Endometrial microvascular endothelial cells (primary cell): Measurements from ENCODE around the gene SLC39A1. TPM values are rescaled to one million over a fixed set of nuclear protein-coding genes. Genes with fewer than 3 reads are reported as not detected.

Experiments
- in situ Hi-C: cut with HindIII; loops from 2 replicates; pipeline ENCODE4 v1.10.0; 2017; ENCODE audit warnings: low sequenced_read_pairs, low pct_unique_long_range_greater_than_20kb; ENCODE audit errors: inconsistent ontology term
- total RNA-seq: library from RNA; depleted of rRNA; stranded (reverse); fragments of >200 nt; gene quantifications from one replicate; pipeline ENCODE4 v1.2.3, GENCODE V29; 2015; ENCODE audit errors: inconsistent ontology term

SLC39A1 gene
- total RNA-seq, 1 donor from 2014 or later, result 108 TPM

DNA sequence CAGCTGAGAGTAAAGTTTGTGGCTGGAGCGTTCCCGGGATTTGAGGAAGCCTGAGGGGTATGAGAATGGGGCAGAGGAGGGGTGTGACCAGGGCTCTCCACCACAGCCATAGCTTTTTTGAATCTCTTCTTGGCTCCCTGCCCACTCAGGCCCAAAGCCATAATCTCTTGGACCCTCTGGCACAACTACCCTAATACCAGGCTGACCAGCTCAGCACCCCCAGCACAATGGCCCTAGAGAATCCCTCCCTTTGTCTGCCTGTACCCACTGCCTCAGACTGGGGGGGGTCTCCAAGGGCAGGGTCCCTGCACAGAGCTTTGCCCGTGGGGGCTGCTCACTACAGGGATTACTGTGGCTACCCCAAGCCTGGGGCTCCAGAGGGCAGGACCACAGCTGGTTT, 24.3 kb downstream of the SLC39A1 start:
- in situ Hi-C loops, result no loop called here

DNA sequence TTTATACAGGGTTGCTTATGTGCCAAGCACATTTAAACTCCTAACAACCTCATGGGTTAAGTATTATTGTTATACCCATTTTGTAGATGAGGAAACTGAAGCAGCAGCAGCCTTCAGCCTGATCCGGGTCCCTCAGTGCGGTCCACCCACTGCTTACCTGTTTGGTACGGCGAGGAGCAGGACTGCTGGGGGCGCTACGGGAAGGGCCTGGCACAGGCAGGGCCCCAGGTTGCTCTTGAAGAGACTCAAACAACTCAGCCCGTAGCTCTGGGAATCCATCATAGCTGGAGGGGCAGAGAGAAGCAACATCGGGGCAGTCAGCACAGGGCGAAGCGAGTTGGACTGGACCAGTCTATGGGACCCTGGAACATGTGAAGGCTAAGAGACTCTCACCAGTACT, 26.0 kb downstream of the SLC39A1 start:
- in situ Hi-C loops, result no loop called here

DNA sequence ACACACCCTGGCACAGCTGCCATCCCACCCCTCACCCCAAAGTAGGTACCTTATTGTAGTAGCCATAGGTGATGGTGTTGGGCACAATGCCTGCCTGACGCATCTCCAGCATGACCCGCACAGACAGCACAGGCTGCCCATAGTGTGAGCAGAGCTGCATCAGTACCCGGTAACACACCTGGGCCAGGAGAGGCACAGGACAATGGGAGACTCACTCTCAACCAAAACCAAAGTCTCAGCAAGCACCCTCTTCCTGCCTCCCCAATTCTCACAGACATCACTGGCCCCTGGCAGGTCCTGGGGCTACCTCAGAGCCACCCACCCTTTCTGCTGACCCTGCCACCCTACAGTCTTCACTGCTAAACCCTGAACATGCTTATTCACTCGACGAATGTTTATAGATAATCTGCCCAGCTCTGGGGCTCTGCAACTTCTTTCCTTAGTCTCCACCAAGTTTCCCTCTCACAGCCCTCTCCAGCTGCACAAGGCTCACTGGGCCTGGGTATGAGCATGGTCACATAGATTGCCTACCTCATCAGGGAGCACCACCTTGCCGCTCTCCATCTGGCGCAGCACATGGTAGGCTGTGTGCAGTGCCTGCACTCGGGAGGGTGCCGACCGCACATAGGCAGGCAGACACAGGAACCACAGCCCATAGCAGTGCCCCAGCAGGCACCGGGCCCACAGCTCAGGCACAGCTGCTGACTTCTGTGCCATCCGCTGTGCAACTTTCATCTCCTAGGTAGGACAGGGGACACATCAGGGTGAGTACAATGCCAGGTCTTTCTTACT, 27.1 kb downstream of the SLC39A1 start:
- in situ Hi-C loops, result no loop called here

DNA sequence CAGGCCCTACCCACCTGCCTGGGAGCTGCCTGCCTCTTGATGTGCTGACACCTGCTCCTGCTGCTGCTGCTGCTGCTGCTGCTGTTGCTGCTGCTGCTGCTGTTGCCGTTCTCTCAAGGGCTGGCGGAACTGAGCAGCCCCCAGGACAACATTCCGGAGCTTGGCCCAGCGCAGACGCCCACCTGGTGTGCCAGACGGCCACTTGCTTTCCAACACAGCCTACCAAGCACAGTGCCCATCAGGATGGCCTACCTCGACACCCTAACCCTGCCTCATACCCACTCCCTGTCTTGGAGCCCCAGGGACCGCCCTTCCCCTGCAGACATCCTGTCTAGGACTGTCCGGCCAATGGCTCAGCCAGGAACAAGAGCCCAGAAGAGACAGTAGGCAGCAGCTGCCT, 28.6 kb downstream of the SLC39A1 start:
- in situ Hi-C loops, result no loop called here

DNA sequence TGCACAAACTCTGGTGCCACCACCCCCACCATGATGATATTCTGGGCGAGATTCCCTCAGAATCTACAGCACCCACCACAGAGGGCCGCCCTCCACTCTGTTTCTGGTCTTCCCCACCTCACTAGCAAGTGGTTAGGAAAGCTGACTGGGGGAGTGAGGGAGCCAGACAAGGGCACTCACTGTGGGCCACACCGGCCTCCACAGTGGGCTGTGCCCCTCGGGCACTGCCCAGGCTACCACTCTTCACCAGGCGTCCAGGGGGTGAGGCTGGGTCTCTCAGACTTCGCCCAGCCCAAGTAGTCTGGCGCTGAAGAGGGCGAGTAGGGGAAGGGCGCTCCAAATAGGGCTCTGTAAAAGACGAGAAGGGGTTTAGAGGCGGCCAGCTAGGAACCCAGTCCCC, 29.4 kb downstream of the SLC39A1 start:
- in situ Hi-C loops, result no loop called here

DNA sequence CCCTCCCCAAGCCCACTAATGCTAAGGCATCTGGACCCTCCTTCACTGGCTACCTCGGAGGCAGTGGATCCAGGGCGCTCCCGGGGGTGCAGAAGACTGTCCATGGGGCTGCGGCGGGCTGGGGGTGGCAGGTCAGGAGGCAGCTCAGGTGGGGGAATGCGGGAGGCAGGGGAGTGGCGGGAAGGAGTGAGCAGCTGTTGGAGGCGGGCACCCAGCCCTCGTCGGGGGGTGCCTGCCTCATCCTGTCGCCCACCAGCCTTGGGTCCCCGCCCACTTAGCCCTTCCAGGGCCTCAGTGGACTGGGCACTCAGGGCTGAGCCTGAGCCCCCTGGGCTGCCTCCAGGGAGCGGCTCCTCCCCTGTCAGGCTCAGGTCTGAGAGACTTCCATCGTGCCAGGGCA, 29.9 kb downstream of the SLC39A1 start:
- in situ Hi-C loops, result no loop called here

DNA sequence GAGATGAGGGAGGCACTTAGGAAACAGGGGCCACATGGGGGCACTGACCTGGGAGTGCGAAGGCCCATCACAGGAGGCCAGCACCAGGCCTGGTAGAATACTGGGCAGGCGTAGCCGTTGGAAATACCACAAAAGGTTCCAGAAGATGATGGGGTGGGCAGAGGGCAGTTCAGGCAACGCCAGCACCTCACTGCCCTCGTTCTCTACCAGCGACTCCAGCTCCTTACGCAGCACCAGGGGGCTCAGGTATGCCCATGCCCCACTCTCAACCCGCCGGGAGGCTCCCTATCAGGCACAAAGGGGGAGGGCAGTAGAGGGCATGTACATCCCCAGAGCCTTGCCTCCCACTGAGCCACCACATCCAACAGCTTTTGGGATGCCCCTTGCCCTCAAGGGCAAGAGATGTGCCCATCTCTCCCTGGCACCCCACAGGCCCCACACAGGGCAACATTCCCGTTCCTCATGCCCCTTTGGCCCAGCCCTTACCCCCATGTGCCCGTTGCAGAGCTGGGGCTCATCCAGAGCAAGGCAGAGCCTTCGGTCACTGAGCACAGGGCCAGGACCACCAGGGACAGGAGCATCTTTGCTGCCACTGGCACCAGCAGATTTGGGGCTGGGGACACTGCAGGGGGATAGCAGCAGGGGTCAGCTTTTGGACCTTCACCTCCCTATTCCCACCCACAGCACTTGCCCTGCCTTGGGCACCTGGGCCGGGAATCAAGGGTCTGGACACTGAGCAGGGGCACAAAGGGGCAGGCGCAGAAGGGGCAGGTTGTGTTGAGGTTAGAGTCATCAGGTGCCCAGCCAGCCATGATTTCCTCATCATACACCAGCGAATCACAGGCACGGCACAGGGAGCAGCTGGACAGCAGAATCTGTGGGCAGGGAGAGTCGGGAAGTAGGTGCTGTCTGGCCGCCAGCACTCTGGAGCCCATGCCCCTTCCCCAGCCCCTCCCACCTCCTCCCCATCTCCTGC, 30.9 kb downstream of the SLC39A1 start:
- in situ Hi-C loops, result no loop called here

DNA sequence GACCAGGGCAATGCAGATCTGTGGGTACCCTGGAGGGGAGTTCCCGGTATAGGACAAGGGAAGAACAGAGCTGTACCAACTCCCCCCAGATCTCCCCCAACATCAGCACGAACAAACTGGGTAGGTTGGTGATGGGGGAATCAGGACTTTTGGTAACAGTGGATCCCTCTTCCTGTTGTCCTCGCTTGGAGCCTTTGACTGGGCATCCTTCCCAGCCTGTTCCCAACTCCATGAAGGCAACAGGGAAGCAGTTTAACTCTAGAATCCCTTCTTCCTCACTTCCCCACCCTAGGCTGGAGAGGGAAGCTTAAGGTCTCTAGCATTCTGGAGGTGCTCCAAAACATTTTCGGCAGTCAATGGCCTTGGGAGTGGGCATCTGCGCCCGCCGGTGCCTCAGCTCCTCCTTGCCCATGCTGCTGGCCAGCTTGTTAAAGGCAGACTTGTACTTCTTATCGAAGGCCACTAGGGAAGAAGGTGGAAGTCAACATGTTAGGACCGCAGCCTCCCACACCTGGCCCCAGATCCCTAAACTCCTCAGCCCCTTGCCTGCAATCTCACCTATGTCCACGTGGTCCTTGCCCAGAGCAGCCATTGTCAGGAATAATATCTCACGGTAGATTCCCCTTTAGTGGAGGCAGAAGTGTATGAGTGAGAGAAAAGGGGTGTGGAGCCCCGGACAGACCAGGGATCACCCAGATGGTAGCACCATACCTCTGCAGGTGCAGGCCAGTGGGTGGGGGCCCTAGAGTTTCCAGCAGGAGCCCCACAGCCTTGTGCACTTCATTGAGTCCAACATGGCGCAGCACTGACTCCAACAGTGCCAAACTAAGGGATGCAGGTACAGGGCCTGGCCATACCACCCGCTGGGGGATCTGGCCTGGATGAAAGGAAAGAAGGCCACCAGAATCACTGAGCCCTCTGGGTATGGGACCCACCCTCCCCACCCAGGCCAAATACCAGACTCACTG, 33.1 kb downstream of the SLC39A1 start:
- in situ Hi-C loops, result no loop called here

DNA sequence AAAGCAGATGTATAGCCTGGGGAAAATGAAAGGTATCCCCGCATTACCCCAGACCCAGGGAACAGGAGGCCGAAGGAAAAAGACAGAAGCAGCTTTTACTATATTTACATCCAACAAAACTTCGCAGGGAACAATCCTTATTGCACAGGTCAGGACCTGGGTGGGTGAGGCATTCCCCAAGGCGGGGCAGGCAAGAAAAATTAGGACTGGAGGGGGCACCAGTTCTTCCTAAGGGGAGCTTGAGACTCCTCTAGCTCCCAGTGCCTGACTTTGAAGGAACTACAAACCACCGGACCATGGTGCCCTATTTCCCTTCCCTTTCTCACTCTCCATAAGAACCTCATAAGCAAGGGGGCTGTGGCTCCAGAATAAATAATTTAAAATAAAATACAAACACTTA, 33.9 kb downstream of the SLC39A1 start:
- in situ Hi-C loops, result no loop called here

DNA sequence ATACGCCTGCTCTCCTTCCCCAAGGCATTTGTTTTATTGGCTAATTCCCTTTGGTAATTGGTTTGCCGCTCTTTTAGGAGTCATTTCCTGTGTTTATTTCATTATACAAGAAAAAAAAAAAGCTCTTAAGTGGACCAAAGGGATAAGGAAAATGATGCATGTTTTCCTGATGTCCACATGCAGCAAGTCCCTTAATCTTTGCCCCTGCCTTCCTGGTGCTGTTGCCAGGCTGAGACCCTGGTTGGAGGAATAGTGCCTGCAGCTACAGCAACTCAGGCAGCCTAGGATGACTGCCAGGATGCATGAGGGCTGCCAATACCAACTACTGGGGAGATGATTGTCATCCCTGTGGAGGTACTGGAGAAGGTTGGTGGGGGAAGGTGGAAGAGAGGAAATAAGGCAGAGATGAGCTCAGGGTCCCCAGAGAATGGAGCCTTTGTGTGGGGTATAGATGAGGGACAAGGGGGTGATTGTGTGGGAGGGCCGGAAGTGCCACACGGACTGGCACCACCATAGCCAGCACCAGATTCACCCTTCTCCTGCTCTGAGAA, 34.5 kb downstream of the SLC39A1 start:
- in situ Hi-C loops, result no loop called here

DNA sequence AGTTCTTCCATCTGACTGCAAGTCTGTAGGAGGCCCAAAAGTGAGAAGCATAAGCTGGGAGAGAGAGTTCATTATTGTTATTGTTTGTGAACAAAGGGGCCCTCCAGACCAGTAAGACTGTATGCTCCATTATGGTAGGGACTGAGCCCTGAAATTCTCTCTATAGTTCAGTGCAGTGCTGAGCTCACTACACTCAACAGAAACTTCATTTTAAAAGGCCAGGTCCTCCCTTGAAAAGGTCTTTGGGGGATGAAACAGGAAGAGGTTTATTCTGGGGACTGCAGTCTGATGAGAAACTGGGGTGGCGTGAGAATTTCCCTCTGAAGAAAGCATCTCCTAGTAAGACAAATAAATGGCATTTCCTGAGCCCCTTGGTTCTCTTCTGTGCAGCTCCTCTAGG, 35.1 kb downstream of the SLC39A1 start:
- in situ Hi-C loops, result no loop called here

DNA sequence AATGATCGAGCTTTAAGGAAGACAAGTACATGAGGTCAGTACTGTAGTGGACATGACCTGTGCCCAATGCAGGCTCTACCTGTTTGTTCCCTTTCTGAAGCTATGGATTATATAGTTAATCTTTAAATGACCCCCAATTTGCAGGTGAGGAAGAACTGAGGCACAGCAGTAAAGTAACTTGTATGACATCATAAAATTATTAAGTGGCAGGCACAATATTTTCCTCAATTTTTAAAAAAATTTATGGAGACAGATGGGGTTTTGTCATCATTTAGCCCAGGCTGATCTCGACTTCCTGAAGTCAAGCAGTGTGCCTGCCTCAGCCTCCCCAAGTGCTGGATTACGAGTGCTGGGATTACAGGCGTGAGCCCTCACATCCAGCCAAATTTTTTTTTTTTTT, 36.9 kb downstream of the SLC39A1 start:
- in situ Hi-C loops, result no loop called here

DNA sequence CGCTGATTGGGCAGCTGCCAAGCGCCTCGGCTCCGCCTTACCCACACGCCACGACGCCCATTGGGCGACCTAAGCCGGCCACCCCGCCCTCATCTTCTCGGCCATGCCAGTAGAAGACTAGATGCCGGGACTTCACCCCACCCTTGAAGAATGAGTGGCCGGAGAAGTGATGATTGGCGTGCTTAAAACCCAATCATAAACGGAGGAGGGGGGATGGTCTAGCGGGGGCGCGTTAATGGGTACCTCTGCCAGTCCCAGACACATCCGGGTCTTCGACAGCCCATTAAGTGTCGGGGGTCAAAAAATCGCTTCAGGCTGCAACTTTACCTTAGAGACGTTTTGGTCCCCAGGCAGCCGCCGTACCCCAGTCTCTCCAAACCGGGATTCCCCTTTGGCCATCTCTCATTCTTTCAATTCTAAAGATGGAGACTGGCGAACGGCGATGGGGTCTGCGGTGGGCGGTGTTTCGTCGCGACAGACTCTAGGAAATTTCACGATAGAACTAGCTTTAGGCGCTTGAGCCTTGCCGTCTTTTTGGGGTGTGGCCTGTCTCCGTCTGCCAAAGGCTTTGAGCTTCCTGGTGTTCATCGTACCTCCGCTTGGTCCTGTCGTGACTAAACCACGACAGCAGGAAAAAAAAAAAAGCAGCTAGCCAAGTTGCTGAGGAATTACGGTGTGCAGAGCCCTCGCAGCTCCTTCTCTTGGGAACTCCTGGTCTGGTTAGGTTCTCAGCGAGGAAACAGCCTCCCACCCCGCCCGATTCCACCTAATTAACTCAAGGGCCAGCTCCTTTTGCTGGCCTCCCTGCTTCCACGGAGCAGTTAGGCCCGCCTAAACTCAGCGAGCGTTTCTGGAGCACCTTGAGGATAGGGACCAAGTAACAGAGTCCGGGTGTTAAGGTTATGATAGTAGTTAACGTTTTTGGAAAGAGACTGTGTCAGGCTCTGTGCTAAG, 40.1 kb downstream of the SLC39A1 start, which contains the start of gene GATAD2B:
Gene GATAD2B (minus strand): TSS at position 1 of the 954 bp plus-strand sequence. CDS start 94,625 bp downstream, outside the sequence.
- in situ Hi-C loops, result no loop called here

DNA sequence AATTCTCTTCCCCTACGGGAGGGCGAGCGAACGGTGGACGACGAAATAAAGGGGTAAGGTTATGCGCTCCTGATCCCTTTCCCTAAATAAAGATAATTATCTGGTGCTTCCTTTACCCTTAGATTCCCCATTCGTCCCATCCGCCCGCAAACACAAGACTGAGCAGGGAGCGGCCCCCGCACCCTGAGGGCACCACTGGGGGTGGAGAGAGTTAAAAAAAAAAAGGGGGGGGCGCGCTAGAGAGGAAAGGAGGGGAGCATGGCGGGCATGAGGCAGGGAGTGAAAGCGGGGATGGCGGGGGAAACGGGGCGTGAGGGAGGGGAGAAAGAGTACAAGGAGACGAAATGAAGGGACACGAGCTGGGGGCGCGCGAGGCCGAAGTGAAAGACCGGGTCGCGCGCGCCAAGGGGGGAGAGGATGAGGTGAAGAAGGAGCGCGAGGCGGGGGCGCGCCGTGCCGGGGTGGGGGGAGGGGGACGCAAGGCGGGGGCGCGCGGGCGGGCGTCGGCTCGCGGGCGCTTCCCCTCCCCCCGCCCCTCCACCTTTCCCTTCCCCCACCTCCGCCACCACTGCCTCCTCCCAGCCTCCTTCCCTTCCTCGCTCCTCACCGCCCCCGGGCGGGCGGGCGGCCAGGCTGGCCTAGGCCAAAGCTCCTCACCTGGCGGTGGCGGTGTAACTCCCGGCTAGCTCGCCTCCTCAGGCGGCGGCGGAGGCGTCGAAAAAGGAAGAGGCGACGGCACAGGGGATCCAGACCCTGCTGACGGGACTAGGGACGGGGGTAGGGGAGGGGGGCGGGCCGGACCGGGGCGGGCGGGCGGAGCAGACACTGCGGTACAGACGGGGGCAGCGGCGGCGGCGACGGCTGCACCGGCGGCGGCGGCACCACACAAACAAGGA, 41.0 kb downstream of the SLC39A1 start:
- in situ Hi-C loops, result no loop called here

DNA sequence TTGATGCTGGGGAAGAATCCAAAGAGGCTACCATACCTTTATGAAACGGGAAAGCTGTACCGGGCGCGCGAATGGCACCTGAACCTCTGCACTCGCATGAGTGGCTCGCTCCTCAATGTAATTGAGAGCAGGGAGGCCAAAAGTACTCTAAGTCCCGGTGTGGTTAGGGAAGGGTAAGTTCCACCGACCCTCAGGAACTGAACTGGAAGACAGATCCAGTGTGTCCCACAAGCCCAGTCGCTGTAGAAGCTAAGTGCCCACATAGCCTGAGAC, 41.6 kb downstream of the SLC39A1 start:
- in situ Hi-C loops, result no loop called here

DNA sequence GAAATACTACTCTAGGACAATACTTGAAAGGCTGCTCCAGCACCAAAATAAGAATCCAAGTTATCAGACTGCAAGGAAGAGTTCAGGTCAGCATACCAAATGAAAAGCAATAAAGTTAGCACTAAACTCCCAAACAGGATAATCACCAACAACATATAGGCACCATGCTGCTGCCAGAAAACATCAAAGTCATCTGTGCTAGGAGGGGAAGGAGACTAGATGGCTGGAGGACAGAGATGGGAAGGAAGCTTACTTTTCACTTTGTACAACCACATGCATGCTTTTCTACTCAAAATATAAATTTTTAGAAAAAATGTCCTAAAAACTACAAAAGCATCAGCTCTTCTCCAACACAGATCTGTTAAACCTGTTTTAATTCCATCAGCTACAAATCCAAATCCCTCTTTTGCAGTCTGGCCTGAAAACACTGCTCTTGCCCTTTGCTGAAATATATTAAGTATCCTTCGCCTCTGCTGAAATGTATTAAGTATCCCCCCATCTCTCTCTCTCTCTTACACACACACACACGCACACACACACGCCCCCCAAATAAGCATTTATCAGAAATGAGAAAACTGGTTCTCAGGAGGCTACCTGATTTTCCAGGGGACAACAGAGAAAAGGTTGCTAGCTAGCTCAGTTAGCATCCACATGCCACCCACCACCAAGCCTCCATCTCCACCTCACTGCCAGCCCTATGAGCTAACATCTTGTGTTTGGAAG, 42.1 kb downstream of the SLC39A1 start:
- in situ Hi-C loops, result no loop called here
